ENCODE data around the gene RPS21. TPM values are rescaled to one million over a fixed set of nuclear protein-coding genes. Genes with fewer than 3 reads are reported as not detected.

Gene RPS21
- total and polyA plus RNA-seq, 2 of the 4 experiments (the other 2 are of a cell fraction) = 2,710 to 4,298 TPM

DNA sequence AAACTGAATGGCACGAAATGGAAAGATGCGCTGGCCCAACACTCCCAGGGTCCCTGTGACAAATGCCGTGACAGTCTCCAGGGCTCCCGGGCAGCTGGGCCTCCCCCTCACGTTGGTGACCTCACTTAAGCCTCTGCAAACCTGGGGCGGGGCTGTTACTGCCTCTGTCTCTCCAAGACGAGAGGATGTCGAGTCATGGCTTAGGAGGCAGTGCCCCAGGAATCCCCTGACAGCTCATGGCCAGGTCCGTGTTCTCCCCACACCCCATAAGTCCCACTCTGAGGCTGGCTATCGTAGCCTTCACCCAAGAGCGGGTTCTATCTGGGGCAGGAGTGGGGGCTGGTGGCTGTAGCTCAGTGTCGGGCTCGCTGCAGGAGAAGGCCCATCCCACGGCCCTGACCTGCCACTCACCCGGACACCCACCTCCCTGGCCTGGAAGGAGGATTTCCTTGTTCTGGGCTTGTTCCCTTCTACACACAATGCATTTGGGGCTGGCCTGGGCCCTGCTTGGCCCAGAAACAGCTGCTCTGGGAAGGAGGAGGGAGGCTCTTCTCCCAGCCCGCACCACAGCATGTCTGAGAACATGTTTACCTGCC lies 5.6 kb upstream of the RPS21 start:
- peak; percentile 13; the same call in 1 of the 2 replicates for ATAC-seq (ENCODE audit: low read depth)
- Histone ChIP-seq H4K8ac (ENCODE audit: low read depth in 2 of 2, low read length in 2 of 2) (0 out of 4 replicates have a peak overlapping the region, but pooled peaks of 1 of the 2 experiments have one; percentile 66), H3K9ac (ENCODE audit: low read depth, low read length) (no peak overlapping the region), H4K20me1 (ENCODE audit: insufficient read depth, low read length) (peaks cover 13% of the 10 kb centered on the region), H2BK120ac (ENCODE audit: low read depth, low read length) (no peak overlapping the region), H3K4ac (ENCODE audit: low read depth, low read length) (peak overlapping the region; percentile 9; the same call in 1 of the 2 replicates), H2AK9ac (replicated peaks; ENCODE audit: low read depth, low read length, poor library complexity) (peak overlapping the region; percentile 86), H3K27me3 (ENCODE audit: control insufficient read depth, insufficient read depth, low read length) (no peaks in the 10 kb centered on the region), H2BK5ac (ENCODE audit: low read depth, low read length, poor library complexity, severe bottlenecking) (peak overlapping the region; percentile 52), H3K18ac (ENCODE audit: low read depth, low read length) (no peak overlapping the region), H3K79me1 (ENCODE audit: low read depth in 1 of 2, low read length in 2 of 2) (peaks cover 9 to 45% of the 10 kb centered on the region in 2 experiments), H4K5ac (ENCODE audit: low read depth, low read length) (no peak overlapping the region), H3K36me3 (ENCODE audit: control insufficient read depth, insufficient read depth, low read length) (peaks cover 6% of the 10 kb centered on the region), H3K9me1 (ENCODE audit: insufficient read depth, low read length) (peaks cover 12% of the 10 kb centered on the region), H3K14ac (replicated peaks; ENCODE audit: low read depth, low read length) (no peak overlapping the region), H3K4me1 (ENCODE audit: control insufficient read depth, insufficient read depth, low read length) (peaks cover 9% of the 10 kb centered on the region), H3K4me2 (ENCODE audit: low read depth, low read length) (no peak overlapping the region), H3K9me3 (ENCODE audit: control insufficient read depth, insufficient read depth, low read length) (no peaks in the 10 kb centered on the region), H2AK5ac (ENCODE audit: low read depth, low read length) (0 out of 2 replicates have a peak overlapping the region, but pooled peaks have one; percentile 33), H2BK20ac (ENCODE audit: low read depth, low read length) (no peak overlapping the region), H4K91ac (ENCODE audit: insufficient read depth, low read depth, low read length) (no peak overlapping the region), H3K23ac (ENCODE audit: low read depth, low read length) (no peak overlapping the region), H2AFZ (replicated peaks; ENCODE audit: low read length, poor library complexity) (peak overlapping the region; percentile 17), H3K27ac (ENCODE audit: insufficient read depth, low read length) (no peak overlapping the region), H3K4me3 (ENCODE audit: insufficient read depth, low read depth, low read length) (no peak overlapping the region), H3K56ac (ENCODE audit: extremely low read depth, insufficient read depth, low read length) (no peak overlapping the region), H2BK15ac (ENCODE audit: low read depth, low read length) (no peak overlapping the region)
- intact Hi-C loops (cut with micrococcal nuclease) = loop anchor here (10.0 kb wide), 1 partner anchor 366 kb away; no protein-coding TSS in a partner anchor
- TF ChIP-seq NFE2L2 (IDR thresholded peaks at IDR 0.05; ENCODE audit: low read depth, low read length) (peak; percentile 72), RAD21 (IDR thresholded peaks at IDR 0.05; ENCODE audit: low read length) (no peak), MAZ (IDR thresholded peaks at IDR 0.05; ENCODE audit: borderline replicate concordance, low read depth, low read length) (0 out of 2 replicates have a peak, but pooled peaks have one; percentile 11)
- ChIA-PET CTCF (no interaction called here), POLR2A (ENCODE audit: unreplicated experiment) (no interaction called here)
- dilution Hi-C loops (cut with HindIII; ENCODE audit: low sequenced_read_pairs, unreplicated experiment) = loop anchor here (25.0 kb wide), 1 partner anchor 94 kb away; no protein-coding TSS in a partner anchor
- WGBS, 2 experiments (ENCODE audit: extremely low coverage in 2 of 2, insufficient read length in 1 of 2) = 44% methylated on average over 5 of the region's 16 CpGs; no CpG with 5 or more reads in 1 of the 2 experiments
- BruUV-seq (replicated peaks) = no TSS peak
- DNase-seq = peak; percentile 76
- in situ Hi-C loops (cut with MboI; ENCODE audit: low sequenced_read_pairs) = loop anchor here (5.0 to 25.0 kb wide), 2 partner anchors 74 to 369 kb away; no protein-coding TSS in a partner anchor

Measured in IMR-90 (cell line).